Heart left ventricle (tissue), 13 donors: Measurements from ENCODE around the gene PLD2.

Experiments used
- CTCF ChIP-seq, 12 donors: fragments of 200-600 bp; sonication (generic) in 4 of 12; IDR thresholded peaks; one replicate each; pipeline versions ENCODE4 v1.5.0 to v1.8.0; 2018 to 2022; ENCODE audit warnings: antibody characterized with exemption in 12 of 12, mild to moderate bottlenecking in 5 of 12
- POLR2A ChIP-seq, 2 donors: fragments of 450-650 bp; IDR thresholded peaks; one replicate each; pipeline ENCODE4 v1.6.1; 2017; ENCODE audit warnings: antibody characterized with exemption in 2 of 2, mild to moderate bottlenecking in 2 of 2, moderate library complexity in 2 of 2
- donor health status: ischemic (EF 13 %, LVEDD 7.1; RV severe dilation, severe dysfunction).
- donor health status: DM: no; HTN: yes; CAD: no.
- donor health status: DM: no; HTN: no; CAD: no.
- donor health status: ischemic (EF 25% LVEDD 6.9; RV normal size, moderate dysfunction).
- donor health status: ischemic (EF 25% LVEDD 5.7; RV mildly dilated, moderate dysfunction).
- donor health status: ischemic (EF 35%, LVEDD 5.7; RV mildly dilated, moderate dysfunction).
- donor health status: nonischemic (EF 11% LVEDD 7.7; RV severe dilation, severe dysfunction).
- donor health status: DM: yes; HTN: yes; CAD: no.
- donor health status: PGD.
- donor health status: ischemic (EF 29% LVEDD 5.4; RV normal size, mild dysfunction).
- donor health status: nonischemic (EF 23%, LVEDD 6.1; RV moderate dilation, normal function).

DNA sequence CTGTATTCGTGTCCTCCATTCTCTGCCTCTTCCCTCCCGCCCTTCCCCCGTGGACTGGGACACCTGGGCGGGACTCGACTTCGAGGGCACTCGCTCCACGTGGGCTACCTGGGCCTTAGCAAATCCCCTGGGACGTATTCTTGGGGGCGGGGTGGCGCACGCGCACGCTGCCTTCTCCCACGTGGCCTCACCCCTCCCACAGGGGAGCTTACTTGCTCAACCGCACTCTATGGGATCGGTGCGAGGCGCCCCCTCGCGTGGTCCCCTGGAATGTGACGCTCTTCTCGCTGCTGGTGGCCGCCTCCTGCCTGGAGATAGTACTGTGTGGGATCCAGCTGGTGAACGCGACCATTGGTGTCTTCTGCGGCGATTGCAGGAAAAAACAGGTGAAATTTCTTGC is 24.3 kb upstream of the PLD2 start:
- no peak for TF ChIP-seq POLR2A (IDR thresholded peaks at IDR 0.05)
- TF ChIP-seq CTCF (IDR thresholded peaks at IDR 0.05), result no peak
